Measurements from ENCODE around the gene ZNF891.

The ZNF891 gene

GRCh38 chr12:133130038-133130807 is at the start of gene ZNF891, which contains the start of gene ZNF10:
ZNF891 (minus strand) TSS chr12:133130274; CDS start chr12:133121918, 8,356 bp downstream.
ZNF10 (plus strand) TSS chr12:133130627; CDS start chr12:133144493, 13,866 bp downstream.
- peak; percentile 89 for DNase-seq (ENCODE audit: low read depth)

GRCh38 chr12:133174901-133175300 is 44.8 kb upstream of the ZNF891 start:
- no peak for DNase-seq (ENCODE audit: low read depth)

- DNase-seq (ENCODE audit: low read depth), result no peak
These were observed 42.4 kb upstream of the ZNF891 start for GRCh38 chr12:133172491-133172890.

- no peak for DNase-seq (ENCODE audit: low read depth)
These were observed 35.7 kb upstream of the ZNF891 start for GRCh38 chr12:133165776-133166175.

GRCh38 chr12:133156125-133156690 is 26.1 kb upstream of the ZNF891 start:
- no peak for DNase-seq (ENCODE audit: low read depth)

DNA sequence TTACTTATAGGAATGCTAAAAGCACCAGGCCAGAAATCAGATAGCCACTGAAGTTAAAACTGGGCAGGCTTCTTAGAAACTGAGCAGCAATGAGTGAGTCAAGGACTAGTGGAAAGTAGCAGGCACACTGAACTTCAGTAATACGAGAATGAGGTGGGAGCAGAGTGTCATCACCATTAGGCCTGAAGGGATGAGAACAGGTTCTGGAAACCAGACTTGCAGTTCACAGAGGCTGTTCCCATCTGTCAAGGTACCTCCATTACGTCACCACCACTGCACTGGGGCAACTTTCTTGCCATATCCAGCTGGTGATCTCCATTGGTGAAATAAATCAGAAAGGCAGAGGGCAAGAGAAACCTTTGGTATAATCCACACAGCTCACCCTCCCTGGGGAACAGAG is 15.9 kb upstream of the ZNF891 start:
- DNase-seq (ENCODE audit: low read depth), result no peak

GRCh38 chr12:133135747-133136146 is 5.7 kb upstream of the ZNF891 start:
- DNase-seq (ENCODE audit: low read depth), result no peak

- no peak for DNase-seq (ENCODE audit: low read depth)
These were observed 694 bp upstream of the ZNF891 start for GRCh38 chr12:133130808-133131128.

GRCh38 chr12:133129368-133130037 is 571 bp downstream of the ZNF891 start:
- DNase-seq (ENCODE audit: low read depth), result peak; percentile 16

GRCh38 chr12:133124674-133125073 is 5.4 kb downstream of the ZNF891 start:
- no peak for DNase-seq (ENCODE audit: low read depth)

- no peak for DNase-seq (ENCODE audit: low read depth)
These were observed 9.5 kb downstream of the ZNF891 start for GRCh38 chr12:133120385-133121191.

GRCh38 chr12:133108150-133108549 is 21.9 kb downstream of the ZNF891 start:
- no peak for DNase-seq (ENCODE audit: low read depth)

GRCh38 chr12:133107121-133107520 is 23.0 kb downstream of the ZNF891 start:
- no peak for DNase-seq (ENCODE audit: low read depth)

DNA sequence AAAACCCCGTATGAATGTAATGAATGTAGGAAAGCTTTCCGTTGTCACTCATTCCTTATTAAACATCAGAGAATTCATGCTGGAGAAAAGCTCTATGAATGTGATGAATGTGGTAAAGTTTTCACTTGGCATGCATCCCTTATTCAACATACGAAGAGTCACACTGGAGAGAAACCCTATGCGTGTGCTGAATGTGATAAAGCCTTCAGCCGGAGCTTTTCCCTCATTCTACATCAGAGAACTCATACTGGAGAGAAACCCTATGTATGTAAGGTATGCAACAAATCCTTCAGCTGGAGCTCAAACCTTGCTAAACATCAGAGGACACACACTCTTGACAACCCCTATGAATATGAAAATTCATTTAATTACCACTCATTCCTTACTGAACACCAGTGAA is 23.8 kb downstream of the ZNF891 start:
- no peak for DNase-seq (ENCODE audit: low read depth)

GRCh38 chr12:133105620-133106019 is 24.5 kb downstream of the ZNF891 start:
- DNase-seq (ENCODE audit: low read depth), result no peak

DNA sequence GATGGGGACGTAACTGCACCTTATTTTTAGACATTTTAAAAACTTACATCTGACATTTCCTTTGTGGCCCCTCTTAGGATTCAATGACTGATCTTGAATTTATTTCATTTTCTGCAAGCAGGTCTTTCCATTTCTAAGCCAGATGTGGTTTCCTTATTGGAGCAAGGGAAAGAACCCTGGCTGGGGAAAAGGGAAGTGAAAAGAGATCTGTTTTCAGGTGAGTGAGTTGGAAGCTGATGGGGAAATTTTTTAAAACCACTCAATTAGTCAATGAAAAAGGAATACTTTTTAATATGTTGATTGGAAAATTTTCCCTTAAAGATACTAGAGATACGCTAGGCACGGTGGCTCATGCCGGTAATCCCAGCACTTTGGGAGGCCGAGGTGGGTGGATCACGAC is 46.7 kb downstream of the ZNF891 start:
- no peak for DNase-seq (ENCODE audit: low read depth)

- DNase-seq (ENCODE audit: low read depth), result no peak
These were observed 48.8 kb downstream of the ZNF891 start for GRCh38 chr12:133081159-133081780.

- peak; percentile 94 for DNase-seq (ENCODE audit: low read depth)
These were observed 49.5 kb downstream of the ZNF891 start, which contains the start of gene ZNF140 for GRCh38 chr12:133080368-133081158. ZNF140 (plus strand) TSS chr12:133080923; CDS start chr12:133081321, 398 bp downstream.

DNA sequence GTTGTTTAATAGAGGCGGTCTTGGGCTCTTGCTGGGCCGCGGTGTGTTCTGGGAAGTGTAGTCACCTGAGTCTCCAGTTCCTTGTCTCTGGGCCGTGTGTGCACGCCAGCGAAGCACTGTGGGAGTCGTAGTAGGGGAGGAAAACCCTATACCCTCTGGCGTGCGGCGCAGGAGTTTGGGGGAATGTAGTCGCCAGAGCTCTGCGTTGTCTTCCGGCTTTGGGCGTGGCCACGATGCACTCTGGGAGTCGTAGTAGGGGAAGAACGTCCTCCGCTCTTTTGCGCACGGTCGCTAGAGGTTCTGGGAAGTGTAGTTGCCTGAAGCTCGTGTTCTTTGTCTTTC is 50.1 kb downstream of the ZNF891 start:
- peak; percentile 99 for DNase-seq (ENCODE audit: low read depth)

DNA sequence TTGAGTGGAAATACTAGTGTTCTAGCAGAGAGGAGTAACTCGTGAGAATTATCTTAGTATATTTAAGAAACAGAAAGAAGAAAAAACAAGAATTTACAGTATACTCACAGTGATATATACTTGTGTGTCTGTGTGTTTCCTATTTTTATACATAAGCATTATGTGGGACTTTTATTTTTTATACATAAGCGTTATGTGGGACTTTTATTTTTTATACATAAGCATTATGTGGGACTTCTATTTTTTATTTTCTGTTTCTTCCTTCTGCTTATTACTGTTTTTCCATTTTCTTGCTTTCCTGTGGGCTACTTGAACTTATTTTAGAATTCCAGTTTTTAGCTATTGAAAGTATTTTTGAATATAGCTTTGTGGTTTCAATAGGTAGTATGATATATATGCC is 56.2 kb downstream of the ZNF891 start:
- no peak for DNase-seq (ENCODE audit: low read depth)

GRCh38 chr12:133063556-133063955 is 66.5 kb downstream of the ZNF891 start:
- DNase-seq (ENCODE audit: low read depth), result no peak
